ENCODE data around the gene C16orf54. TPM values are rescaled to one million over a fixed set of nuclear protein-coding genes. Genes with fewer than 3 reads are reported as not detected.
A peak's percentile ranks its signal among the peaks of the same experiment; 100 is the strongest.

Gene C16orf54
- total and polyA plus RNA-seq, 10 of the 15 experiments (the other 5 are each of a cell fraction or from before 2014, with no cell fraction given) = 2.1 to 13.3 (median 5.4) TPM

DNA sequence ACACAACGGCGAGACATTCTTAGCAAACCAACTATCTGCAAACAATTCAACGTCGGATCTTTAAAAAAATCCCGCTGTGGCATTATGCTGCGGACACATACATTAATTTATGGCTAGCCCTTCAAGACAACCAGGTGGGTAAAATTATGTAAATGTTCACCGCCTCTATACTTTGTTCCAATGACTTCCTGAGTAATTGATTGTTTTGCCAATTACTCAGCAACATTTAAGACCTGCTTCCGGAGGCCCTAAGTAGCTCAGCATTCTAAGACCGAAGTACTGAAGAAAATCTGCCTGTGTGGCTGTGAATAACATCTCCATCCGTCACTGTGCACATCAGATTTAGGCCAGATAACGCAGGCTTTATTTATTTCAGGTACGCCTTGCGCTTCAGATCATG is 43.5 kb downstream of the C16orf54 start:
- ATAC-seq (peak; percentile 57), DNase-seq (ENCODE audit: low read depth, low spot score) (peak; percentile 35), FAIRE-seq (peak; percentile 44)
- 7% methylated on average over 13 of the region's 13 CpGs for WGBS (ENCODE audit: insufficient coverage, insufficient replicate concordance, low lambda C conversion rate, missing lambda C conversion rate)
- Histone ChIP-seq H2AFZ (ENCODE audit: control insufficient read depth, low read depth, low read length) (peak overlapping the region; percentile 37), H3K36me3 (ENCODE audit: control insufficient read depth in 2 of 2, insufficient read depth in 2 of 2, low read length in 1 of 2) (no peaks in the 10 kb centered on the region; a peak in 1 of 4 replicates), H3K79me2 (ENCODE audit: control insufficient read depth, insufficient read depth, low read length) (no peaks in the 10 kb centered on the region), H3K9me3 (replicated peaks; ENCODE audit: control insufficient read depth, insufficient read depth, low read length) (peaks cover 1% of the 10 kb centered on the region; the same call in 2 of the 3 replicates), H3K4me1 (ENCODE audit: control insufficient read depth, insufficient read depth, low read length) (peaks cover 13% of the 10 kb centered on the region), H3K27ac (ENCODE audit: control insufficient read depth, insufficient read depth) (peak overlapping the region; percentile 75), H3K4me2 (ENCODE audit: control insufficient read depth, insufficient read depth) (peak overlapping the region; percentile 89), H3K27me3 (replicated peaks in 1 of 2; ENCODE audit: control insufficient read depth in 2 of 2, insufficient read depth in 2 of 2, low read length in 1 of 2) (no peaks in the 10 kb centered on the region), H4K20me1 (ENCODE audit: control insufficient read depth, insufficient read depth) (no peaks in the 10 kb centered on the region), H3K9ac (ENCODE audit: control insufficient read depth, insufficient read depth, low read length) (no peak overlapping the region; the same call in 1 of the 2 replicates), H3K4me3 (peak overlapping the region; percentile 6; the same call in 1 of the 2 replicates)
- POLR2A ChIA-PET = interaction anchor here (0.6 to 2.6 kb wide), 8 partner anchors 11 to 50 kb away, joined by 3 to 10 read pairs (median 4); partner anchors contain the start of genes QPRT and SPN
- intact Hi-C loops (cut with micrococcal nuclease; ENCODE audit: unreplicated experiment) = loop anchor here (5.0 kb wide), 3 partner anchors 90 to 320 kb away; partner anchors contain the start of genes C16orf92, KIF22 and MAZ
- SMC1A ChIA-PET (ENCODE audit: uncharacterized antibody, unreplicated experiment) = interaction anchor here (0.6 to 2.8 kb wide), 20 partner anchors 11 to 146 kb away, joined by 3 to 14 read pairs (median 4); partner anchors contain the start of genes PAGR1 and QPRT
- RAD21 ChIA-PET (ENCODE audit: unreplicated experiment) = interaction anchor here (0.6 to 2.5 kb wide), 12 partner anchors 14 to 361 kb away, joined by 3 to 11 read pairs (median 4); partner anchors contain the start of gene QPRT
- in situ Hi-C loops (cut with MboI) = no loop called here
- CTCF ChIA-PET = interaction anchor here (0.7 to 5.2 kb wide), 17 partner anchors 8 to 146 kb away, joined by 3 to 27 read pairs (median 4); partner anchors contain the start of gene MVP
- BruUV-seq (replicated peaks) = no TSS peak
- TF ChIP-seq, protein P1, sequence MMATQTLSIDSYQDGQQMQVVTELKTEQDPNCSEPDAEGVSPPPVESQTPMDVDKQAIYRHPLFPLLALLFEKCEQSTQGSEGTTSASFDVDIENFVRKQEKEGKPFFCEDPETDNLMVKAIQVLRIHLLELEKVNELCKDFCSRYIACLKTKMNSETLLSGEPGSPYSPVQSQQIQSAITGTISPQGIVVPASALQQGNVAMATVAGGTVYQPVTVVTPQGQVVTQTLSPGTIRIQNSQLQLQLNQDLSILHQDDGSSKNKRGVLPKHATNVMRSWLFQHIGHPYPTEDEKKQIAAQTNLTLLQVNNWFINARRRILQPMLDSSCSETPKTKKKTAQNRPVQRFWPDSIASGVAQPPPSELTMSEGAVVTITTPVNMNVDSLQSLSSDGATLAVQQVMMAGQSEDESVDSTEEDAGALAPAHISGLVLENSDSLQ (IDR thresholded peaks at IDR 0.05) = no peak
- TF ChIP-seq JUND (IDR thresholded peaks at IDR 0.05; ENCODE audit: low read depth, low read length) = no peak
- TF ChIP-seq STAT1 (conservative IDR thresholded peaks at IDR 0.05) = no peak
- no peak for TF ChIP-seq TCF7 (IDR thresholded peaks at IDR 0.05; ENCODE audit: borderline replicate concordance)
- no peak for TF ChIP-seq NFYA (IDR thresholded peaks at IDR 0.05; ENCODE audit: borderline replicate concordance, low read depth, low read length)
- TF ChIP-seq POLR2AphosphoS5 (IDR thresholded peaks at IDR 0.05; ENCODE audit: low read length) = 0 out of 2 replicates have a peak, but pooled peaks have one; percentile 10
- TF ChIP-seq, protein P2, sequence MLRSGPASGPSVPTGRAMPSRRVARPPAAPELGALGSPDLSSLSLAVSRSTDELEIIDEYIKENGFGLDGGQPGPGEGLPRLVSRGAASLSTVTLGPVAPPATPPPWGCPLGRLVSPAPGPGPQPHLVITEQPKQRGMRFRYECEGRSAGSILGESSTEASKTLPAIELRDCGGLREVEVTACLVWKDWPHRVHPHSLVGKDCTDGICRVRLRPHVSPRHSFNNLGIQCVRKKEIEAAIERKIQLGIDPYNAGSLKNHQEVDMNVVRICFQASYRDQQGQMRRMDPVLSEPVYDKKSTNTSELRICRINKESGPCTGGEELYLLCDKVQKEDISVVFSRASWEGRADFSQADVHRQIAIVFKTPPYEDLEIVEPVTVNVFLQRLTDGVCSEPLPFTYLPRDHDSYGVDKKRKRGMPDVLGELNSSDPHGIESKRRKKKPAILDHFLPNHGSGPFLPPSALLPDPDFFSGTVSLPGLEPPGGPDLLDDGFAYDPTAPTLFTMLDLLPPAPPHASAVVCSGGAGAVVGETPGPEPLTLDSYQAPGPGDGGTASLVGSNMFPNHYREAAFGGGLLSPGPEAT (IDR thresholded peaks at IDR 0.05; ENCODE audit: low read depth) = no peak
- 0 out of 2 replicates have a peak, but pooled peaks have one; percentile 15 for TF ChIP-seq BMI1 (IDR thresholded peaks at IDR 0.05; ENCODE audit: borderline replicate concordance)
- TF ChIP-seq, protein P3, sequence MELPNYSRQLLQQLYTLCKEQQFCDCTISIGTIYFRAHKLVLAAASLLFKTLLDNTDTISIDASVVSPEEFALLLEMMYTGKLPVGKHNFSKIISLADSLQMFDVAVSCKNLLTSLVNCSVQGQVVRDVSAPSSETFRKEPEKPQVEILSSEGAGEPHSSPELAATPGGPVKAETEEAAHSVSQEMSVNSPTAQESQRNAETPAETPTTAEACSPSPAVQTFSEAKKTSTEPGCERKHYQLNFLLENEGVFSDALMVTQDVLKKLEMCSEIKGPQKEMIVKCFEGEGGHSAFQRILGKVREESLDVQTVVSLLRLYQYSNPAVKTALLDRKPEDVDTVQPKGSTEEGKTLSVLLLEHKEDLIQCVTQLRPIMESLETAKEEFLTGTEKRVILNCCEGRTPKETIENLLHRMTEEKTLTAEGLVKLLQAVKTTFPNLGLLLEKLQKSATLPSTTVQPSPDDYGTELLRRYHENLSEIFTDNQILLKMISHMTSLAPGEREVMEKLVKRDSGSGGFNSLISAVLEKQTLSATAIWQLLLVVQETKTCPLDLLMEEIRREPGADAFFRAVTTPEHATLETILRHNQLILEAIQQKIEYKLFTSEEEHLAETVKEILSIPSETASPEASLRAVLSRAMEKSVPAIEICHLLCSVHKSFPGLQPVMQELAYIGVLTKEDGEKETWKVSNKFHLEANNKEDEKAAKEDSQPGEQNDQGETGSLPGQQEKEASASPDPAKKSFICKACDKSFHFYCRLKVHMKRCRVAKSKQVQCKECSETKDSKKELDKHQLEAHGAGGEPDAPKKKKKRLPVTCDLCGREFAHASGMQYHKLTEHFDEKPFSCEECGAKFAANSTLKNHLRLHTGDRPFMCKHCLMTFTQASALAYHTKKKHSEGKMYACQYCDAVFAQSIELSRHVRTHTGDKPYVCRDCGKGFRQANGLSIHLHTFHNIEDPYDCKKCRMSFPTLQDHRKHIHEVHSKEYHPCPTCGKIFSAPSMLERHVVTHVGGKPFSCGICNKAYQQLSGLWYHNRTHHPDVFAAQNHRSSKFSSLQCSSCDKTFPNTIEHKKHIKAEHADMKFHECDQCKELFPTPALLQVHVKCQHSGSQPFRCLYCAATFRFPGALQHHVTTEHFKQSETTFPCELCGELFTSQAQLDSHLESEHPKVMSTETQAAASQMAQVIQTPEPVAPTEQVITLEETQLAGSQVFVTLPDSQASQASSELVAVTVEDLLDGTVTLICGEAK (IDR thresholded peaks at IDR 0.05; ENCODE audit: borderline replicate concordance) = peak; percentile 6; the same call in 1 of the 2 replicates
- peak in 1 of 2 experiments; percentile 10; a peak in 1 of 4 replicates for TF ChIP-seq SRF (IDR thresholded peaks at IDR 0.05; ENCODE audit: low read depth in 2 of 2, low read length in 2 of 2)
- no peak for TF ChIP-seq TAF1 (IDR thresholded peaks at IDR 0.05; ENCODE audit: borderline replicate concordance, low read depth, low read length)
- TF ChIP-seq NBN (IDR thresholded peaks at IDR 0.05) = no peak
- TF ChIP-seq, protein P4, sequence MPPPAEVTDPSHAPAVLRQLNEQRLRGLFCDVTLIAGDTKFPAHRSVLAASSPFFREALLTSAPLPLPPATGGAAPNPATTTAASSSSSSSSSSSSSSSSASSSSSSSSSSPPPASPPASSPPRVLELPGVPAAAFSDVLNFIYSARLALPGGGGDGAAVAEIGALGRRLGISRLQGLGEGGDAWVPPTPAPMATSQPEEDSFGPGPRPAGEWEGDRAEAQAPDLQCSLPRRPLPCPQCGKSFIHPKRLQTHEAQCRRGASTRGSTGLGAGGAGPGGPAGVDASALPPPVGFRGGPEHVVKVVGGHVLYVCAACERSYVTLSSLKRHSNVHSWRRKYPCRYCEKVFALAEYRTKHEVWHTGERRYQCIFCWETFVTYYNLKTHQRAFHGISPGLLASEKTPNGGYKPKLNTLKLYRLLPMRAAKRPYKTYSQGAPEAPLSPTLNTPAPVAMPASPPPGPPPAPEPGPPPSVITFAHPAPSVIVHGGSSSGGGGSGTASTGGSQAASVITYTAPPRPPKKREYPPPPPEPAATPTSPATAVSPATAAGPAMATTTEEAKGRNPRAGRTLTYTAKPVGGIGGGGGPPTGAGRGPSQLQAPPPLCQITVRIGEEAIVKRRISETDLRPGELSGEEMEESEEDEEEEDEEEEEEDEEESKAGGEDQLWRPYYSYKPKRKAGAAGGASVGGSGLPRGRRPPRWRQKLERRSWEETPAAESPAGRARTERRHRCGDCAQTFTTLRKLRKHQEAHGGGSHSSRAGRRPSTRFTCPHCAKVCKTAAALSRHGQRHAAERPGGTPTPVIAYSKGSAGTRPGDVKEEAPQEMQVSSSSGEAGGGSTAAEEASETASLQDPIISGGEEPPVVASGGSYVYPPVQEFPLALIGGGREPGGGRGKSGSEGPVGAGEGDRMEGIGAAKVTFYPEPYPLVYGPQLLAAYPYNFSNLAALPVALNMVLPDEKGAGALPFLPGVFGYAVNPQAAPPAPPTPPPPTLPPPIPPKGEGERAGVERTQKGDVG (CRISPR knock-in tag; IDR thresholded peaks at IDR 0.05) = no peak

All from GM12878 (cell line).